ENCODE results near the gene HACD2. TPM values are rescaled to one million over a fixed set of nuclear protein-coding genes. Genes with fewer than 3 reads are reported as not detected.

Gene HACD2
- total RNA-seq, 1 experiment from 2014 or later = 43.8 TPM

- H3K4me1 ChIP-seq (ENCODE audit: insufficient read depth, low read length) = no peaks in the 10 kb centered on the region
- H3K36me3 ChIP-seq (ENCODE audit: low read depth, low read length) = peaks cover 17% of the 10 kb centered on the region
- H3K27me3 ChIP-seq (ENCODE audit: low read length) = no peaks in the 10 kb centered on the region
- no peaks in the 10 kb centered on the region for H3K9me2 ChIP-seq (replicated peaks; ENCODE audit: low read length)
- intact Hi-C loops (cut with micrococcal nuclease) = no loop called here
- H3K9ac ChIP-seq (ENCODE audit: low read length) = no peak overlapping the region
- ATAC-seq (no peak), DNase-seq (no peak)
- H3K27ac ChIP-seq (ENCODE audit: low read length) = no peak overlapping the region
- H3K79me2 ChIP-seq (ENCODE audit: low read length) = no peaks in the 10 kb centered on the region
- no peak for TF ChIP-seq CTCF (conservative IDR thresholded peaks at IDR 0.05; ENCODE audit: low read depth, low read length)
- TF ChIP-seq EZH2 (IDR thresholded peaks at IDR 0.05; ENCODE audit: low read length, unreplicated experiment) = no peak
- no peak for TF ChIP-seq EZH2phosphoT487 (IDR thresholded peaks at IDR 0.05; ENCODE audit: borderline replicate concordance, low read length)
- no peak overlapping the region for H2AFZ ChIP-seq (ENCODE audit: low read length)
- ChIA-PET POLR2A (ENCODE audit: unreplicated experiment) (no interaction called here), CTCF (no interaction called here)
- H3F3A ChIP-seq (ENCODE audit: low read length, unreplicated experiment) = no peaks in the 10 kb centered on the region
- no peaks in the 10 kb centered on the region for H4K20me1 ChIP-seq (ENCODE audit: low read length)
- H3K4me2 ChIP-seq (ENCODE audit: low read length) = no peak overlapping the region
- BruUV-seq (replicated peaks) = no TSS peak
- no peak overlapping the region for H3K4me3 ChIP-seq (ENCODE audit: low read length)
- no peaks in the 10 kb centered on the region for H3K9me3 ChIP-seq (ENCODE audit: low read length)
Observed at GRCh38 chr3:123523023-123523412, 61.8 kb downstream of the HACD2 start.

DNA sequence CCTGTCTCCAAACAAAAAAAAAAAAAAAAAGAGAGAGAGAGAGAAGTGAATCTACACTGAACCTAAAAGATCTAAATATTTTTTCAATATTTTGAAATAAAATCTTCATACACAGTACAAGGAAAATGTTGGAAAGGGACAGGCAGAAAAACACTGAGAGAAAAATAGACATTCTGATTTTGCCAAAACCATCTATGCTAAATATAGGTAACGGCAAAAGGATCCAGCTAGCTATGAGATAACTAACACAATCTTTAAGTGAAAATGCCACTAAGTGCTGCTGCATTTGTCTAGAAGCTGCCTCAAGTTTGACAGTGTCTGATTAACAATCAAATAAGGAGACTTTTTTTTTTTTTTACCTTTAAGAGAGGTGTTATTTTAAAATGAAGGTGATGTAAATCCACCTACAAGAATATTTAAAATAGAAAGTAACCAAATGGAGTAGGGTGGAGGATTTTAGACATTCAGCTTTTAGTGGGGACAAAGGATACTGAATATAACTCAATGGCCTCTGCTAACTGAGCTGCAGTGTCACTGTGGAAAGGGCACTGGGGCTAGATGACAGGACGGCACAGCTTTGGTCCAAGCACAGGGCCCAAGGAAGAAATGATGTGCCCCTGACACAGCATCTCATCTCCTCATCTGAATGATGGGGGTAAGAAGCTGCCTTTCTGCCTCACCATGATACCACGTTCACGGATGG lies 62.4 kb downstream of the HACD2 start:
- BruUV-seq (replicated peaks) = no TSS peak
- DNase-seq = no peak
- Histone ChIP-seq H3K79me2 (ENCODE audit: low read length) (no peaks in the 10 kb centered on the region), H4K20me1 (ENCODE audit: low read length) (no peaks in the 10 kb centered on the region), H3K9me3 (ENCODE audit: low read length) (no peaks in the 10 kb centered on the region), H3K4me1 (ENCODE audit: insufficient read depth, low read length) (no peaks in the 10 kb centered on the region), H3K9me2 (replicated peaks; ENCODE audit: low read length) (no peaks in the 10 kb centered on the region), H2AFZ (ENCODE audit: low read length) (no peak overlapping the region), H3K4me2 (ENCODE audit: low read length) (no peak overlapping the region), H3K36me3 (ENCODE audit: low read depth, low read length) (peaks cover 15% of the 10 kb centered on the region), H3F3A (ENCODE audit: low read length, unreplicated experiment) (no peaks in the 10 kb centered on the region), H3K4me3 (ENCODE audit: low read length) (no peak overlapping the region), H3K27ac (ENCODE audit: low read length) (no peak overlapping the region), H3K9ac (ENCODE audit: low read length) (no peak overlapping the region), H3K27me3 (ENCODE audit: low read length) (no peaks in the 10 kb centered on the region)
- intact Hi-C loops (cut with micrococcal nuclease) = no loop called here
- ChIA-PET POLR2A (ENCODE audit: unreplicated experiment) (no interaction called here), CTCF (no interaction called here)
- no peak for ATAC-seq
- TF ChIP-seq EZH2 (IDR thresholded peaks at IDR 0.05; ENCODE audit: low read length, unreplicated experiment) = no peak
- no peak for TF ChIP-seq CTCF (conservative IDR thresholded peaks at IDR 0.05; ENCODE audit: low read depth, low read length)
- no peak for TF ChIP-seq EZH2phosphoT487 (IDR thresholded peaks at IDR 0.05; ENCODE audit: borderline replicate concordance, low read length)

- BruUV-seq (replicated peaks) = no TSS peak
- Histone ChIP-seq H3K4me3 (ENCODE audit: low read length) (no peak overlapping the region), H3K27me3 (ENCODE audit: low read length) (no peaks in the 10 kb centered on the region), H3K9me3 (ENCODE audit: low read length) (no peaks in the 10 kb centered on the region), H3K79me2 (ENCODE audit: low read length) (no peaks in the 10 kb centered on the region), H2AFZ (ENCODE audit: low read length) (no peak overlapping the region), H4K20me1 (ENCODE audit: low read length) (no peaks in the 10 kb centered on the region), H3K27ac (ENCODE audit: low read length) (no peak overlapping the region), H3K36me3 (ENCODE audit: low read depth, low read length) (0 out of 2 replicates have a peak, but pooled peaks cover 4% of the 10 kb centered on the region), H3K4me2 (ENCODE audit: low read length) (no peak overlapping the region), H3F3A (ENCODE audit: low read length, unreplicated experiment) (no peaks in the 10 kb centered on the region), H3K9ac (ENCODE audit: low read length) (no peak overlapping the region), H3K4me1 (ENCODE audit: insufficient read depth, low read length) (no peaks in the 10 kb centered on the region), H3K9me2 (replicated peaks; ENCODE audit: low read length) (no peaks in the 10 kb centered on the region)
- POLR2A ChIA-PET (ENCODE audit: unreplicated experiment) = interaction anchor here (0.6 kb wide), 1 partner anchor 41 kb away, joined by 3 read pairs; no protein-coding TSS in a partner anchor
- no peak for ATAC-seq
- intact Hi-C loops (cut with micrococcal nuclease) = no loop called here
- no peak for TF ChIP-seq EZH2 (IDR thresholded peaks at IDR 0.05; ENCODE audit: low read length, unreplicated experiment)
- CTCF ChIA-PET = no interaction called here
- no peak for DNase-seq
Observed at GRCh38 chr3:123521179-123521969, 63.5 kb downstream of the HACD2 start.
